Right atrium auricular region (tissue), 2 donors: ENCODE data around the gene CYP3A7. TPM values are rescaled to one million over a fixed set of nuclear protein-coding genes. Genes with fewer than 3 reads are reported as not detected.

Experiments used
- DNase-seq: peaks from one replicate; pipeline ENCODE4 v3.0.0-alpha.2; 2019; ENCODE audit warnings: low spot score
- H3K27ac ChIP-seq, 2 donors: fragments of 200-600 bp; sonication (generic); 1 replicate in 1 of 2; 2 replicates in 1 of 2; pipeline ENCODE4 v1.5.1; 2016 to 2019
- H3K27me3 ChIP-seq, 2 donors: fragments of 200-600 bp; sonication (generic); one replicate each; pipeline versions ENCODE4 v1.5.1 to v1.6.0; 2017 to 2019
- H3K36me3 ChIP-seq: fragments of 200-600 bp; sonication (generic); one replicate; pipeline ENCODE4 v1.5.1; 2016
- H3K4me1 ChIP-seq, 2 donors: fragments of 200-600 bp; sonication (generic); one replicate each; pipeline versions ENCODE4 v1.5.1 to v1.6.0; 2017 to 2019
- H3K4me3 ChIP-seq, 2 donors: fragments of 200-600 bp; sonication (generic); 1 replicate in 1 of 2; 2 replicates in 1 of 2; pipeline ENCODE4 v1.5.1; 2017 to 2019; ENCODE audit warnings: mild to moderate bottlenecking in 1 of 2, moderate library complexity in 1 of 2
- H3K9me3 ChIP-seq, 2 donors: fragments of 200-600 bp; sonication (generic); one replicate each; pipeline ENCODE4 v1.5.1; 2019
- CTCF ChIP-seq, 2 donors: fragments of 200-600 bp; sonication (generic); IDR thresholded peaks; one replicate each; pipeline ENCODE4 v1.5.1; 2019; ENCODE audit warnings: antibody characterized with exemption in 2 of 2
- total RNA-seq, 2 donors: library from RNA; depleted of rRNA; stranded (reverse); fragments of >200 nt; gene quantifications; one replicate each; pipeline ENCODE4 v1.1.0, GENCODE V29; 2016

Gene CYP3A7
- 1 to 10 TPM in 1 of 2 donors, under 1 TPM in 1; 0.82 to 2.0 TPM for total RNA-seq

DNA sequence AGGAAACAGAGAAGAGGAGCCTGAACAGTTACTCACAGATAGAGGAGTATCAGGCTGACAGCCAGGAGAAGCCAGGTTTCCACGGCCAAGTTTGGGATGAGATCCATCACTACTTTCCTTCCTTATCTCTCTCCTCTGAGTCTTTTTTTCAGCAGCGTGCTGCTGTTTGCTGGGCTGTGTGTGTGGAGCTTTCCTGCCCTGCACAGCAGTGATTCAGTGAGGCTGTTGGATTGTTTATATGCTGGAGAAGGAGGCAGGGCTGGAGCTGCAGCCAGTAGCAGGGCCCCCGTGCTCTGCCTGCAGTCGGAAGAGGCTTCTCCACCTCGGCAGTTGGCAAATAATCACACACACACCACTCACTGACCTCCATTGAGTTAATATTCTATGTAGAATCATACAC lies at the start of gene CYP3A7:
Gene CYP3A7 (minus strand): TSS at position 210 of the 400 bp plus-strand sequence. CDS start 103 bp downstream, at position 107.
- no peak for DNase-seq
- TF ChIP-seq CTCF (IDR thresholded peaks at IDR 0.05) = no peak
- Histone ChIP-seq H3K4me1 (no peaks in the 10 kb centered on the region), H3K9me3 (no peaks in the 10 kb centered on the region), H3K27me3 (no peaks in the 10 kb centered on the region), H3K4me3 (no peak within 1 kb of the TSS), H3K27ac (no peak within 1 kb of the TSS), H3K36me3 (peaks cover 5% of the 10 kb centered on the region)

GRCh38 chr7:99784007-99784406 lies 49.0 kb upstream of the CYP3A7 start, which contains the start of gene CYP3A4:
Gene CYP3A4 (minus strand): TSS chr7:99784184. CDS start chr7:99784081, 103 bp downstream.
- TF ChIP-seq CTCF (IDR thresholded peaks at IDR 0.05) = no peak
- H3K4me3 ChIP-seq = no peak within 1 kb of the TSS
- no peaks in the 10 kb centered on the region for H3K9me3 ChIP-seq
- H3K4me1 ChIP-seq = no peaks in the 10 kb centered on the region
- no peak for DNase-seq
- H3K27ac ChIP-seq = no peak within 1 kb of the TSS
- no peaks in the 10 kb centered on the region for H3K27me3 ChIP-seq
- no peaks in the 10 kb centered on the region for H3K36me3 ChIP-seq

DNA sequence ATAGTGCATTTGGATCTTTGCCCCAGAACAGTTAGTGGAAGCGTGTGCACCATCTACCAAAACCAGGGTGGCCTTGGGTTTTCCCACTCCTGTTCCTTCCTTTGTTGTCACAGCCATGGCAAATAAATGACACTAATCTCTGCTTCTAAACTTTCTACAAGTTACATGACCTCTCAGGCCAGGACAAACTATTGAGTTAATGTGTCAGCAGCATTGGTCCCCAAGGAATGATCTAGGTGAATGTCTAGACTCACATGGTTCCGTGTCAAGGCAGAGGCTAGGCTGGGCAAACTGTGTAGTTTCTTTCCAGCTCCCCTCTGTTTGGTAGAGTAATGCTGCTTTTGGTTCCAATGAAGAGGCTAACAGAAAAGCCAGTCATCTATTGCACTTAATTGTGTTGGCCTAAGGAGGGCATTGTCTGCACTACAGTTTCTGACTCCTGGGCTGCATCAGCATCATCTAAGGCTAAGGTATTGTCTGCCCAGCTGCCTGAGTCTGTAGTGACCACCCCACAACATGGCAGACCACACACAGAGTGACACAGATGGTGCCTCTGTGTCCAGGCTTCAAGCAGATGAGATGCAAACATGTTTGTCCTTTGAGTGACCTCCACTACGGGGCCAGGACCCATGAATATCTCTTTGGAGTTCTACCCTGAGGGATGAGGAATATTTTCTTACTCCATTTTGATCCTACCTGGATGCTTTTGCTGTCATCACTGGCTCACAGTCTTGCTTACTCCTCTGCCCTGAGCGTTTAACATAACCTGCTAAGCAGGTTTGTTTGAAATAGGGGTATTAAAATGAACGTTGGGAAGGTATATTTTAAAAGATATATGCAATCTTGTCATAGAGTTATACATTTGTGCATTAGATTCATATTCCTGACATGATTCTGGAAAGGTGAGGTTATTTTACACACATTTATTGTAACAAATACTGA lies 47.3 kb upstream of the CYP3A7 start:
- no peaks in the 10 kb centered on the region for H3K27me3 ChIP-seq
- TF ChIP-seq CTCF (IDR thresholded peaks at IDR 0.05) = no peak
- no peaks in the 10 kb centered on the region for H3K4me1 ChIP-seq
- H3K36me3 ChIP-seq = no peaks in the 10 kb centered on the region
- DNase-seq = no peak
- no peaks in the 10 kb centered on the region for H3K9me3 ChIP-seq
- H3K27ac ChIP-seq = no peak overlapping the region
- H3K4me3 ChIP-seq = no peak overlapping the region

- Histone ChIP-seq H3K4me1 (no peaks in the 10 kb centered on the region), H3K27ac (no peak overlapping the region), H3K9me3 (no peaks in the 10 kb centered on the region), H3K27me3 (no peaks in the 10 kb centered on the region), H3K36me3 (no peaks in the 10 kb centered on the region), H3K4me3 (no peak overlapping the region)
- TF ChIP-seq CTCF (IDR thresholded peaks at IDR 0.05) = no peak
- DNase-seq = no peak
These were observed 45.6 kb upstream of the CYP3A7 start for GRCh38 chr7:99780588-99780987.

DNA sequence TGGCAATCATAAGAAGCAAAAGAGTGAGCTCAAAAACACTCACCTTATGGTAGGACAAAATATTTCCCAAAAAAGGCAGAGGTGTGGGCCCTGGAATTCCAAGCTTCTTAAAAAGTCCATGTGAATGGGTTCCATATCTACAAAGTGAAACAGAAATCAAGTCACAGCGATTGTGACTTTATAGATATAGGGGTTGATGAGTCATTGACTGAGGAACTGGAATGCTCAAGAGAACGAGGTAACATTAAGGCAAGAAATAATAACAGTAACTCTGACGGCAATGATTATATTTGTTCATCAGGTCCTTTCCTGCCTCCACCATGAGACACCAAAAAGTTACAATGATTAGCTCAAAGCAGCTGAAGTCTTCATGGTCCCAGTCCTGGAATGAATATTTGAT lies 45.0 kb upstream of the CYP3A7 start:
- TF ChIP-seq CTCF (IDR thresholded peaks at IDR 0.05) = no peak
- no peak for DNase-seq
- H3K27ac ChIP-seq = no peak overlapping the region
- H3K27me3 ChIP-seq = no peaks in the 10 kb centered on the region
- no peaks in the 10 kb centered on the region for H3K36me3 ChIP-seq
- H3K9me3 ChIP-seq = no peaks in the 10 kb centered on the region
- no peaks in the 10 kb centered on the region for H3K4me1 ChIP-seq
- H3K4me3 ChIP-seq = no peak overlapping the region
